Measurements from ENCODE around the gene CCDC88B. TPM values are rescaled to one million over a fixed set of nuclear protein-coding genes. Genes with fewer than 3 reads are reported as not detected.

Gene CCDC88B
- total and polyA plus RNA-seq, 10 of the 15 experiments (the other 5 are each of a cell fraction or from before 2014, with no cell fraction given) = 0.24 to 66.0 (median 19.2) TPM

DNA sequence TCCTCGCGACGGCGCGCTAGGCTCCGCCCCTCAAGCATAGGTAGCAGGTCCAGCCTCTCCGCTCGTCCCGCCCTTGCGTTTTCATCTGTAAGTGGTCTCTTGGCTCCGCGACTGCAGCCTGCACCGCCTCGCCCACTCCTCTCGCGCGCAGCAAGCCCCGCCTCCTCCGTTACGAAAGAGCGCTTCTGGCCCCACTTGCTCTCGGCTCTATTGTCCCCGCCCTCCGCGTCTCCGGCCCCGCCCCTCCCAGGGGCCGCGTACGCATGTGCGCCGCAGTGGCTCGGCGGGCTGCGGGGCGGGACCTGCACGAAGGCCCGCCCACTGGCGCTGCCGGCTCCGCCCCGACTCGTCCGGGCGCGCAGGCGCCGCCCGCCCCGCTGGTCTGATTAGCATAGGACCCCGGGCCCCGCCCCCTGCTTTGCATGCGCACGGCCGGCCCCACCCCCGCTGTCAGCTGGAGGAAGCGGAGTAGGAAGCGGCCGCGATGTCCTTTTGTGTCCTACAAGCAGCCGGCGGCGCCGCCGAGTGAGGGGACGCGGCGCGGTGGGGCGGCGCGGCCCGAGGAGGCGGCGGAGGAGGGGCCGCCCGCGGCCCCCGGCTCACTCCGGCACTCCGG, 34.8 kb upstream of the CCDC88B start, which contains the start of gene ESRRA (continued):
- TF ChIP-seq, protein P1, sequence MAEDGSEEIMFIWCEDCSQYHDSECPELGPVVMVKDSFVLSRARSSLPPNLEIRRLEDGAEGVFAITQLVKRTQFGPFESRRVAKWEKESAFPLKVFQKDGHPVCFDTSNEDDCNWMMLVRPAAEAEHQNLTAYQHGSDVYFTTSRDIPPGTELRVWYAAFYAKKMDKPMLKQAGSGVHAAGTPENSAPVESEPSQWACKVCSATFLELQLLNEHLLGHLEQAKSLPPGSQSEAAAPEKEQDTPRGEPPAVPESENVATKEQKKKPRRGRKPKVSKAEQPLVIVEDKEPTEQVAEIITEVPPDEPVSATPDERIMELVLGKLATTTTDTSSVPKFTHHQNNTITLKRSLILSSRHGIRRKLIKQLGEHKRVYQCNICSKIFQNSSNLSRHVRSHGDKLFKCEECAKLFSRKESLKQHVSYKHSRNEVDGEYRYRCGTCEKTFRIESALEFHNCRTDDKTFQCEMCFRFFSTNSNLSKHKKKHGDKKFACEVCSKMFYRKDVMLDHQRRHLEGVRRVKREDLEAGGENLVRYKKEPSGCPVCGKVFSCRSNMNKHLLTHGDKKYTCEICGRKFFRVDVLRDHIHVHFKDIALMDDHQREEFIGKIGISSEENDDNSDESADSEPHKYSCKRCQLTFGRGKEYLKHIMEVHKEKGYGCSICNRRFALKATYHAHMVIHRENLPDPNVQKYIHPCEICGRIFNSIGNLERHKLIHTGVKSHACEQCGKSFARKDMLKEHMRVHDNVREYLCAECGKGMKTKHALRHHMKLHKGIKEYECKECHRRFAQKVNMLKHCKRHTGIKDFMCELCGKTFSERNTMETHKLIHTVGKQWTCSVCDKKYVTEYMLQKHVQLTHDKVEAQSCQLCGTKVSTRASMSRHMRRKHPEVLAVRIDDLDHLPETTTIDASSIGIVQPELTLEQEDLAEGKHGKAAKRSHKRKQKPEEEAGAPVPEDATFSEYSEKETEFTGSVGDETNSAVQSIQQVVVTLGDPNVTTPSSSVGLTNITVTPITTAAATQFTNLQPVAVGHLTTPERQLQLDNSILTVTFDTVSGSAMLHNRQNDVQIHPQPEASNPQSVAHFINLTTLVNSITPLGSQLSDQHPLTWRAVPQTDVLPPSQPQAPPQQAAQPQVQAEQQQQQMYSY (CRISPR knock-in tag; IDR thresholded peaks at IDR 0.05) = no peak
- TF ChIP-seq ZNF207 (IDR thresholded peaks at IDR 0.05; ENCODE audit: borderline replicate concordance) = no peak
- peak; percentile 58; the same call in 1 of the 3 replicates for TF ChIP-seq POU2F2 (IDR thresholded peaks at IDR 0.05; ENCODE audit: borderline replicate concordance, low read depth, low read length)
- TF ChIP-seq, protein P2, sequence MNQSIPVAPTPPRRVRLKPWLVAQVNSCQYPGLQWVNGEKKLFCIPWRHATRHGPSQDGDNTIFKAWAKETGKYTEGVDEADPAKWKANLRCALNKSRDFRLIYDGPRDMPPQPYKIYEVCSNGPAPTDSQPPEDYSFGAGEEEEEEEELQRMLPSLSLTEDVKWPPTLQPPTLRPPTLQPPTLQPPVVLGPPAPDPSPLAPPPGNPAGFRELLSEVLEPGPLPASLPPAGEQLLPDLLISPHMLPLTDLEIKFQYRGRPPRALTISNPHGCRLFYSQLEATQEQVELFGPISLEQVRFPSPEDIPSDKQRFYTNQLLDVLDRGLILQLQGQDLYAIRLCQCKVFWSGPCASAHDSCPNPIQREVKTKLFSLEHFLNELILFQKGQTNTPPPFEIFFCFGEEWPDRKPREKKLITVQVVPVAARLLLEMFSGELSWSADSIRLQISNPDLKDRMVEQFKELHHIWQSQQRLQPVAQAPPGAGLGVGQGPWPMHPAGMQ (IDR thresholded peaks at IDR 0.05; ENCODE audit: borderline replicate concordance) = no peak
- TF ChIP-seq EGR1 (IDR thresholded peaks at IDR 0.05; ENCODE audit: borderline replicate concordance in 1 of 2, low read depth in 2 of 2, low read length in 2 of 2) = no peak; a peak in 1 of 3 replicates
- no peak for TF ChIP-seq RUNX3 (IDR thresholded peaks at IDR 0.05; ENCODE audit: low read length)
- TF ChIP-seq MEF2A (IDR thresholded peaks at IDR 0.05; ENCODE audit: insufficient read depth, low read depth, low read length) = no peak
- TF ChIP-seq MXI1 (IDR thresholded peaks at IDR 0.05; ENCODE audit: low read depth, low read length) = peak; percentile 65
- no peak for TF ChIP-seq FOXK2 (IDR thresholded peaks at IDR 0.05)
- TF ChIP-seq NBN (IDR thresholded peaks at IDR 0.05) = no peak
- peak; percentile 27; the same call in 1 of the 2 replicates for TF ChIP-seq NFYB (IDR thresholded peaks at IDR 0.05; ENCODE audit: insufficient read depth, low read depth, low read length)
- TF ChIP-seq CEBPB (IDR thresholded peaks at IDR 0.05; ENCODE audit: borderline replicate concordance in 1 of 2, low read depth in 2 of 2, low read length in 2 of 2) = no peak
- TF ChIP-seq WRNIP1 (IDR thresholded peaks at IDR 0.05; ENCODE audit: borderline replicate concordance, low read depth, low read length) = no peak
- TF ChIP-seq, protein P3, sequence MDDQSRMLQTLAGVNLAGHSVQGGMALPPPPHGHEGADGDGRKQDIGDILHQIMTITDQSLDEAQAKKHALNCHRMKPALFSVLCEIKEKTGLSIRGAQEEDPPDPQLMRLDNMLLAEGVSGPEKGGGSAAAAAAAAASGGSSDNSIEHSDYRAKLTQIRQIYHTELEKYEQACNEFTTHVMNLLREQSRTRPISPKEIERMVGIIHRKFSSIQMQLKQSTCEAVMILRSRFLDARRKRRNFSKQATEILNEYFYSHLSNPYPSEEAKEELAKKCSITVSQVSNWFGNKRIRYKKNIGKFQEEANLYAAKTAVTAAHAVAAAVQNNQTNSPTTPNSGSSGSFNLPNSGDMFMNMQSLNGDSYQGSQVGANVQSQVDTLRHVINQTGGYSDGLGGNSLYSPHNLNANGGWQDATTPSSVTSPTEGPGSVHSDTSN (IDR thresholded peaks at IDR 0.05; ENCODE audit: insufficient replicate concordance, low read depth, low read length) = peak; percentile 63
- no peak for TF ChIP-seq ETV6 (conservative IDR thresholded peaks at IDR 0.05 in 1 of 2, IDR thresholded peaks at IDR 0.05 in 1 of 2; ENCODE audit: borderline replicate concordance in 1 of 2, low read depth in 1 of 2)
- peak; percentile 74 for TF ChIP-seq POLR2A (IDR thresholded peaks at IDR 0.05; ENCODE audit: low read depth, low read length)
- TF ChIP-seq SIN3A (IDR thresholded peaks at IDR 0.05; ENCODE audit: low read depth, low read length) = peak; percentile 87; the same call in 1 of the 2 replicates
- no peak for TF ChIP-seq HDAC2 (IDR thresholded peaks at IDR 0.05)
- TF ChIP-seq, protein P4, sequence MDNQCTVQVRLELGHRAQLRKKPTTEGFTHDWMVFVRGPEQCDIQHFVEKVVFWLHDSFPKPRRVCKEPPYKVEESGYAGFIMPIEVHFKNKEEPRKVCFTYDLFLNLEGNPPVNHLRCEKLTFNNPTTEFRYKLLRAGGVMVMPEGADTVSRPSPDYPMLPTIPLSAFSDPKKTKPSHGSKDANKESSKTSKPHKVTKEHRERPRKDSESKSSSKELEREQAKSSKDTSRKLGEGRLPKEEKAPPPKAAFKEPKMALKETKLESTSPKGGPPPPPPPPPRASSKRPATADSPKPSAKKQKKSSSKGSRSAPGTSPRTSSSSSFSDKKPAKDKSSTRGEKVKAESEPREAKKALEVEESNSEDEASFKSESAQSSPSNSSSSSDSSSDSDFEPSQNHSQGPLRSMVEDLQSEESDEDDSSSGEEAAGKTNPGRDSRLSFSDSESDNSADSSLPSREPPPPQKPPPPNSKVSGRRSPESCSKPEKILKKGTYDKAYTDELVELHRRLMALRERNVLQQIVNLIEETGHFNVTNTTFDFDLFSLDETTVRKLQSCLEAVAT (IDR thresholded peaks at IDR 0.05) = no peak
- no peak for TF ChIP-seq IKZF2 (IDR thresholded peaks at IDR 0.05)
- TF ChIP-seq, protein P5, sequence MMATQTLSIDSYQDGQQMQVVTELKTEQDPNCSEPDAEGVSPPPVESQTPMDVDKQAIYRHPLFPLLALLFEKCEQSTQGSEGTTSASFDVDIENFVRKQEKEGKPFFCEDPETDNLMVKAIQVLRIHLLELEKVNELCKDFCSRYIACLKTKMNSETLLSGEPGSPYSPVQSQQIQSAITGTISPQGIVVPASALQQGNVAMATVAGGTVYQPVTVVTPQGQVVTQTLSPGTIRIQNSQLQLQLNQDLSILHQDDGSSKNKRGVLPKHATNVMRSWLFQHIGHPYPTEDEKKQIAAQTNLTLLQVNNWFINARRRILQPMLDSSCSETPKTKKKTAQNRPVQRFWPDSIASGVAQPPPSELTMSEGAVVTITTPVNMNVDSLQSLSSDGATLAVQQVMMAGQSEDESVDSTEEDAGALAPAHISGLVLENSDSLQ (IDR thresholded peaks at IDR 0.05) = no peak
- no peak for TF ChIP-seq RFX5 (IDR thresholded peaks at IDR 0.05; ENCODE audit: low read depth, low read length)
